ENCODE data around the gene DENND1A.
"Not testable (repeated sequence)": the region's sequence is repeated elsewhere in the genome, so short reads cannot be mapped to it uniquely, and the experiment has no call there.

Gene DENND1A

GRCh38 chr9:123757960-123758359 is 172.0 kb downstream of the DENND1A start:
- no peak for DNase-seq

DNA sequence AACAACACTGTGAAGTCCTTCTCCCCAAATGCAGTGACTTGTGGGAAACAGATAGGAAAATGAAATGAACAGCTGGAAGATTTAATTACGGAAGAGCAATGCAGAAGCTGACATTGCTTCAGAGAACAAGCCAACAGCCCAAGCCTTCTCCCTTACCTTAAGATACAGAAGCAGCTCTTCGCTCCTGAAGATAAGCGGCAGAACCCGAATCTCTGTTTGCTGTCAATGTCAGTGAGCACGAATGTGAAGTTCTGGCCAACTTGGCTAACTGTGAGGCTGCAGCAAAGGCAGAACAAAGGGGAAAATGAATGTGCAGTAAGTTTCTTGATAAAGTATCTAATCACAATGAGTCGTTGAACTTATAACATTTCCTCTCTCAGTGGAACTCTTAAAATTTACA is 172.4 kb downstream of the DENND1A start:
- no peak for DNase-seq

GRCh38 chr9:123756484-123757106 is 173.3 kb downstream of the DENND1A start:
- DNase-seq = no peak

GRCh38 chr9:123753669-123754258 is 176.2 kb downstream of the DENND1A start:
- DNase-seq = no peak

DNA sequence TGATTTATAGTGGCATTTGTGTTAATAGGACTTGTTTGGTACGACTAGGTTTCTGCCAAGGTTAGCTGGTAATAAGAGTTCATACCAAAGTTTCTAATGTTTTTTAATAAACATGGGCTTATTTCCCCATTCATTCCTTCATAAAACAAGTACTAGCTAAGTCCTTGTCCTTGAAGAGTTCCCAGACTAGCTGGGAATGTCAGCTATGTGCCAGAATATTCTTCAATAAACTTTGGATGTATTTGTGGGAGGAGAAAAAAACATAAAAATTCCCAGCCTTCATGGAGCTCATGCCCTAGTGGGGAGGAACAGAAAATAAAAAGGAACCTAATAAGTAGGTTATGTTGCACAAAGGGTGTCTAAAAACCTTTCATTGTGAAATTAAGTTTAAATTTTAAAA is 176.9 kb downstream of the DENND1A start:
- no peak for DNase-seq

GRCh38 chr9:123749580-123750202 is 180.2 kb downstream of the DENND1A start:
- DNase-seq = no peak

DNA sequence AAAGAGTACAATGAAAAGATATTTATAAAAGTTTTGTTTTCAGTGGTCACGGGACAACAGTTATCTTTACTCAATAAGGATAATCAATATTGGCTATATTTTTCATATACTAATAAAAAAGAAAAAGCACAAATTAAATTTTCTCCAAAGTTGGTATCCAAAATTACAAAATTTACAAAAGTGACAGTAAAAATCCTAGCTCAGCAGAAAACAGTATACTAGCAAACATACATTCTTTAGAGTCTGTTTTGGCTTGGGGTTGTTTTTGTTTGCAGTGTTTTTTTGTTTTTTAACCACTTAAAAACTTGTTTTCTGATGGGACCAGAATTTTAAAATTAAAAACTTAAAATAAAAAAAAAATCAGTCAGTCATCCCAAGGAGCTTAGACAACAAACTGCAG is 183.2 kb downstream of the DENND1A start:
- no peak for DNase-seq

DNA sequence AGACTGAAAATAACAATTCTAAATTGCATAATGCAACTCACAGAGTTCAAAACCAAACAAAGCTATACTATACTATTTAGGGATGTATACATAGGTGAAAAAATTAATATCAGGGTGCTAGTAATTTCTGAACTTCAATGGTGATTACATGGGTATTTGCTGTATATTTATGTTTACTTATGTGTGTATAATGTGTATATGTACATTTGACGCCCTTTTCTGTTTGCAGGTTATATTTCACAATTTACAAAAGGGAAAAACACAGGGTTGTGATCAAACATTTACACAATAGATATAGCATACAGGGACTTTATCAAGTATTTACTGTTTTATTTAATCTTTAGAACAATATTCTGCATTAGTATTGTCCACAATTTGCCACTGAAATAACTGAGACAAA is 184.0 kb downstream of the DENND1A start:
- DNase-seq = no peak

DNA sequence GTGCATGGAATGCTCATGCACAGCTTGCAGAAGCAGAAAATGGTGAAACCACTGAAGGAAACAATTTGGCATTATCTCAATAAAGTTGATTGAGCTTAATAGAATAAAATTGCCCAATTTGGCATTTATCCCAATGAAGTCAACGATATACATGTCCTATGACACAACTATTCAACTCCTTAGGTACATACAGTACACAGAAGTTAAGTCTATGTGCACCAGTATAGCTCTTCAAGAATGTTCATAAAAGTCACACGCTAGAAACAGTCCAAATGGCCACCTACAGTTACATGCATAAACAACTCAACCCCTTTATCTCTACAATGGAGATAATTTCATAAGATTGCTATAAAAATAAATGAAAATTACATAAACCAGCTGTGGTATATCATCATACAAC is 184.5 kb downstream of the DENND1A start:
- DNase-seq = no peak

DNA sequence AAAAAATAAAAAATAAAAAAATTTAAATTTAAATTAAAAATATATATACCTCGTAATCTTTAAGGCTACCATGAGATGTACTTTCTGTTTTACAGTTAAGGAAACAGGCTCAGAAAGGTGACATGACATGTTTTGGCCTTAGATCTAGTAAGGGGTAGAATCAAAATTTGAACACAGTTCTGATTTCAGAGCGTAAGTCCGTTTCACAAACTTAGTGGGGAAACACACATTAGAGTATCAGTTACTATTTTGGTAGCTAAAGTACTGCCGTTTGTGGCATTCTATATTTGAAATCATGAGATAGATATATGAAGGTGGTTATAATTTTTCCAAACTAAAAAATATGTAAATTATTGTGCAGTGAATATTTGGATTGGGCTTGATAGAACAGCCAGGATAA is 186.2 kb downstream of the DENND1A start:
- no peak for DNase-seq

DNA sequence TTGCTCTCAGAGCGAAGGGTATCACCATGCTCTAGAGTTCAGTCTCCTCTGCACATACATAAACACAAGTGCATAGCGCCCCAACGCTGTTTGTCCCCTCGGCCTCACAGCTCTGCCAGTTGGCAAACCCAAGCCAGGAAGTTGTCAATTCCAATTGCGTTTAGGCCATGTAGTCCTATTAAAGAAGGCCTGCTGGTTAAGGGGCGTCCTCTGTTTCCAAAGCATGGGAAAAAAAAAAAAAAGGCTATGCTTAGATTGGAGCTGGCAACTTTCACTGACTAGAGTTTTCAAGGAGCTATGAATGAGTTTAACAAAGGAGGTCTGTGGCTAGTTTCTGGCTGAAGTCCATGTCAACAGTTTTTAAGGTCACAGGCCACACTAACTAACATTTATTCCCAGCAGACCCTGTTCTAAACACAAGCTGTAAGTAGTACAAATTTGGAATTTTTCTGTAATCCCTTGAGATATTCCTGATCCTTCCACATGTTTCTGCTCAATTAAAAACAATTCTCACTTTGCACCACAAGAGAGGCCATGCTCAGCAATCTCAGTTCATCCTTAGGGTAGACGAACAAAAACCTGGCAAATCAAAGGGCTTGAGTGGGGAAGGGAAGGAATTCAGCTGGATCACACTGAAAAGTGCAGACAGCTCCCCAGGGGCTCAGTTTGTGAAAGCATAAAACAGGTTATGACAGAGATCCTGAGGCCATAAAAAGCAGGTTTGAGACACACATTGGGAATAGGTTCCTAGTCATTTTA is 187.7 kb downstream of the DENND1A start:
- no peak for DNase-seq

- DNase-seq = no peak
Measured at GRCh38 chr9:123741214-123741613, 188.7 kb downstream of the DENND1A start.

- no peak for DNase-seq
Measured at GRCh38 chr9:123739902-123740301, 190.0 kb downstream of the DENND1A start.

GRCh38 chr9:123739387-123739786 is 190.5 kb downstream of the DENND1A start:
- no peak for DNase-seq

DNA sequence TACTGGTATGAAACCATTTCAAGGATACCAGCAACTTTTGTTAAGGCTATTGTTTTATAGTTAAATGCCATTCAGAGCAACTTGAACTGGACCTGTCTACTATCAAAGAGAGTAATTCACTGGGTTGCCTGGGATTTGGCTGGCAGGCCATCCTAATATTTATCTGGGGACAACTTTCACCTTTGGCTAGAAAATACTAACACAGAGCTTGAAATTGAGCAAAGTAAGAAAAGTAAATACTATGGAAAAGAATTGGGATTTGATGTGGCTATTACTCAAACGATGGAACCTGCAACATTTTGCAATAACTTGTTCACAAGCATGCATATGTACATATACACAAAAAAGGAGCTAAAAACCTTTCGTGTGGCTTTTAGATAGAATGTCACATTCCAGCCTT is 191.3 kb downstream of the DENND1A start:
- no peak for DNase-seq

DNA sequence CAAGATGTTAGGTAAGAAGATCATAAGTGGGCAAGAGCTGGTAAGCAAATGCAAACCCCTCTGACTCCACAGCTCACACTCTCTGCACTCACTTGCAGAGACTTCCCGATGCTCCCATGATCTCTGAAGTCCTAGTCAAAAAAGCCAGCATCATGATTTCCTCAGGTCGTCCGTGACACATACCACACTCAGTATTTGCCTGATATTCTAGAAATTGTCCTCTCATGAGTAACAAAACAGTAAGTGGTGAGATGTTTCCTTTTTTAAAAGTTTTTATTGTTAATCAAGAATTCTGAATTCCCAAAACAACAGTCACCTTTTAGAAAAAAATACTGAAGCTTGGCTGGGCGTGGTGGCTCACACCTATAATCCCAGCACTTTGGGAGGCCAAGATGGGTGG is 194.6 kb downstream of the DENND1A start:
- no peak for DNase-seq

DNA sequence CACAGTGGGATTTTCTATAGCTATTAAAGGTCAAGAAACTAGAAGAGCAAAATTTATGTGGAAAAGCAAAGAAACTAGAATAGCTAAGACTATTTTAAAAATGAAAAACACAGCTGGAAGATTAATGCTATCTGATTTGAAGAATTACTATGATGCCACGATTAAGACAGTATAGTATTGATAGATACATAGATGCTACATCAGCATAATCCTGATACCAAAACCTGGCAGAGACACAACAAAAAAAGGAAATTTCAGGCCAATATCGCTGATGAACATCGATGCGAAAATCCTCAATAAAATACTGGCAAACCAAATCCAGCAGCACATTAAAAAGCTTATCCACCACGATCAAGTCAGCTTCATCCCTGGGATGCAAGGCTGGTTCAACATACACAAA is 201.4 kb downstream of the DENND1A start:
- not testable (repeated sequence) for DNase-seq

- no peak for DNase-seq
Measured at GRCh38 chr9:123727332-123727731, 202.6 kb downstream of the DENND1A start.

GRCh38 chr9:123725389-123725788 is 204.5 kb downstream of the DENND1A start:
- no peak for DNase-seq

GRCh38 chr9:123724211-123724796 is 205.6 kb downstream of the DENND1A start:
- DNase-seq = no peak

DNA sequence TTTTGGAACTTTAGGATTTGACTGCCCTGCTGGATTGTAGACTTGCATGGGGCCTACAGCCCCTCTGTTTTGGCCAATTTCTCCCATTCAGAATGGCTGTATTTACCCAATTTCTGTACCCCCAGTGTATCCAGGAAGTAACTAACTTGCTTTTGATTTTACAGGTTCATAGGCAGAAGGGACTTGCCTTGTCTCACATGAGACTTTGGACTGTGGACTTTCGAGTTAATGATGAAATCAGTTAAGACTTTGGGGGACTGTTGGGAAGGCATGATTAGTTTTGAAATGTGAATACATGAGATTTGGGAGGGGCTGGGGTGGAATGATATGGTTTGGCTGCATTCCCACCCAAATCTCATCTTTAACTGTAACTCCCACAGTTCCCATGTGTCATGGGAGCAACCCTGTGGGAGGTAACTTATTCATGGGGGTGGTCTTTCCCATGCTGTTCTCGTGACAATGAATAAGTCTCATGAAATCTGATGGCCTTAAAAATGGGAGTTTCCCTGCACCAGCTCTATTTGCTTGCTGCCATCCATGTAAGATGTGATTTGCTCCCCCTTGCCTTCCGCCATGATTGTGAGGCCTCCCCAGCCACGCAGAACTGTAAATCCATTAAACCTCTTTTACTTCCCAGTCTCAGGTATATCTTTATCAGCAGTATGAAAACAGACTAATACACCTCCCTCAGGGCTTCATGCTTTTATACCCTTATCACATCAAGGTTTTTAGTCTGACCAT is 206.6 kb downstream of the DENND1A start:
- no peak for DNase-seq

DNA sequence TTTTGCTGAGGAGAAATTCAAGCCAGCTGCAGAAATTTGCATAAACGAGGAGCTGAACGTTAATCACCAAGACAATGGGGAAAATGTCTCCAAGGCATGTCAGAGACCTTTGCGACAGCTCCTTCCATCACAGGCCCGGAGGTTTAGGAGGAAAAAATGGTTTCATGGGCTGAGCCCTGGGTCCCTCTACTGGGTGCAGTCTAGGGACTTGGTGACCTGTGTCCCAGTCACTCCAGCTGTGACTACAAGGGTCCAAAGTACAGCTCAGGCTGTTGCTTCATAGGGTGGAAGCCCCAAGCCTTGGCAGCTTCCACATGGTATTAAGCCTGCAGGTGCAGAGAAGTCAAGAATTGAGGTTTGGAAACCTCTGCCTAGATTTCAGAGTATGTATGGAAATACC is 207.5 kb downstream of the DENND1A start:
- DNase-seq = no peak

DNA sequence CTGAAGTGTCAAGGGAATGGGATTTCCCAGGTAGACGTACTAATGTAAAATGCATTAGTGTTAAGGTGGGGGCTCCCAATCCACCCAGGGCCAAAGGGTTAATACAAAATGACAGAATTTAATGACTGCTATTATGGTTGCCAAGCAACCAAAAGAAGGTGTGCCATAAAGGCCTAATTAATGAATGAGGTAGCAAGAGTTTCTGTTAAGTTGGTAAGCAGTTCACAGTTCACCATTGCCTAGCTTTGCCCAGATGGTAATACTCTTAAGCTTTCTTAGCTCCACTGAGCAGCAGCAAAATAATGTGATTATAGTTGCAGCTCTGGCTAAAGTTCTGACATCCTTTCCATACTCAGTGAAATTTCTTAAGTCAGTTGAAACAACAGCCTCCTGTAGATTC is 211.7 kb downstream of the DENND1A start:
- DNase-seq = no peak
